HT1080 (cell line): ENCODE measurements around the gene CPE. TPM values are rescaled to one million over a fixed set of nuclear protein-coding genes. Genes with fewer than 3 reads are reported as not detected.
"Not testable (repeated sequence)": the region's sequence is repeated elsewhere in the genome, so short reads cannot be mapped to it uniquely, and the experiment has no call there.

Experiments
- DNase-seq: peaks from one replicate; pipeline ENCODE4 v3.0.0-alpha.2; 2015; ENCODE audit warnings: low read depth
- polyA plus RNA-seq, 2 experiments: library from polyadenylated mRNA; depleted of rRNA; stranded (reverse); fragments of >200 nt; gene quantifications; 2 replicates each; pipeline ENCODE4 v1.2.3, GENCODE V29; 2015
- total RNA-seq: library from RNA; depleted of rRNA; stranded (reverse); fragments of >200 nt; shearing (Covaris generic); gene quantifications from 2 replicates; pipeline ENCODE4 v1.2.3, GENCODE V29; 2014; rRNA removed

The CPE gene
- 9.3 and 11.4 TPM in 2 replicates for total RNA-seq
- 10.6 and 12.2 TPM in 2 replicates for polyA plus RNA-seq (2015; cell fraction: cytosol; rRNA removed)
- 12.7 and 13.3 TPM in 2 replicates for polyA plus RNA-seq (2015; cell fraction: nucleus; rRNA removed)

DNA sequence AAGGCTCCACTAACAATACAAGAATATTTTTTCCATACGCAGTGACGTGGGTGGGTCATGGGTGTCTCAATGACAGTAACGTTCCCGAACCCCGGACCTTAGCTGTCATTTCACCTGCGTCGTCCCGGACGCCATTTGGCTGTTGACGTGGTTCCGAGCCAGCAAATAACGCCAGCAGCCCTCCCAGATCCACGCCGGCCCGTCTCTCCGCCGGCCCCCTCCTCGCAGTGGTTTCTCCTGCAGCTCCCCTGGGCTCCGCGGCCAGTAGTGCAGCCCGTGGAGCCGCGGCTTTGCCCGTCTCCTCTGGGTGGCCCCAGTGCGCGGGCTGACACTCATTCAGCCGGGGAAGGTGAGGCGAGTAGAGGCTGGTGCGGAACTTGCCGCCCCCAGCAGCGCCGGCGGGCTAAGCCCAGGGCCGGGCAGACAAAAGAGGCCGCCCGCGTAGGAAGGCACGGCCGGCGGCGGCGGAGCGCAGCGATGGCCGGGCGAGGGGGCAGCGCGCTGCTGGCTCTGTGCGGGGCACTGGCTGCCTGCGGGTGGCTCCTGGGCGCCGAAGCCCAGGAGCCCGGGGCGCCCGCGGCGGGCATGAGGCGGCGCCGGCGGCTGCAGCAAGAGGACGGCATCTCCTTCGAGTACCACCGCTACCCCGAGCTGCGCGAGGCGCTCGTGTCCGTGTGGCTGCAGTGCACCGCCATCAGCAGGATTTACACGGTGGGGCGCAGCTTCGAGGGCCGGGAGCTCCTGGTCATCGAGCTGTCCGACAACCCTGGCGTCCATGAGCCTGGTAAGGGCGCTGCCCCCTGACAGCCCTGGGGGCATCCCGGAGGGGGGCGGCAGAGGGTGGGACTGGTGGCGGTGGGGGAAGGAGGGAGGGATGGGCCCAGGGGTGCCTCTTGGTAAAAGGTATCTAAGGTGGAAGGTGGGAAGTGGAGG, at the start of gene CPE:
CPE (plus strand) TSS at position 264 of the 933 bp plus-strand sequence; CDS start at position 478, 214 bp downstream.
- DNase-seq: peak; percentile 78

- DNase-seq: no peak
Measured at GRCh38 chr4:165330071-165330470, 48.7 kb upstream of the CPE start.

DNA sequence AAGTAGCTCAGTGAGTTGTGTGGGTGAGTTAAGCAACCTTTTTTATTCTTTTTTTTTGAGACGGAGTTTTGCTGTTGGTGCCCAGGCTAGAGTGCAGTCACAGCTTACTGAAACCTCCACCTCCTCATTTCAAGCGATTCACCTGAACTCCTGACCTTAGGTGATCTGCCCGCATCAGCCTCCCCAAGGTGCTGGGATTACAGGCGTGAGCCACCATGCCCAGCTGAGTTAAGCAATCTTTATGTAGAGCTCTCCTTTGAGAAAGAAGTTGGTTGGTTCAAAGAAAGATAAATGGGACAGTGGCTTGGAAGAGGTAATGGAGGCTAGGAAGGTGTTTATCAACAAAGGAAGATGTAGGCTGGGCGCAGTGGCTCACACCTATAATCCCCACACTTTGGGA, 48.1 kb upstream of the CPE start:
- no peak for DNase-seq

DNA sequence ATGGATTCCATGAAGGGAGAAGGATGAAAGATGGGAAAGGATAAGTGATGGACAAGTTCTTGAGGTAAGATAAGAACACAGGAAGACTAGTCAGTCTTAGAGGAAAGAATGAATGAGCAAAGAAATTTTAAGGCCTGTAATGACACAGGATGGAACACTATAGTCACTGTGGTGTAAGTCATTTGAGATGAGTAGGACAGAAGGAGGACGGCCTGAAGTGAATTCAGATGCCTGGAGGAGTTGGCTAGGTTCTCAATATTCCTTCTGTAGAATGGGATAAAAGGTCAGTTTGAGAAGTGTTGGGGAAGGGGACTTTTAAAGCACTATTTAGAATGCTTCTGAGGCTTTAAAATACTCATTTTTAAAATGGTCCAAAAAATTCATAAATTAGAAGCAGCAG, 47.4 kb upstream of the CPE start:
- DNase-seq: peak; percentile 39

DNA sequence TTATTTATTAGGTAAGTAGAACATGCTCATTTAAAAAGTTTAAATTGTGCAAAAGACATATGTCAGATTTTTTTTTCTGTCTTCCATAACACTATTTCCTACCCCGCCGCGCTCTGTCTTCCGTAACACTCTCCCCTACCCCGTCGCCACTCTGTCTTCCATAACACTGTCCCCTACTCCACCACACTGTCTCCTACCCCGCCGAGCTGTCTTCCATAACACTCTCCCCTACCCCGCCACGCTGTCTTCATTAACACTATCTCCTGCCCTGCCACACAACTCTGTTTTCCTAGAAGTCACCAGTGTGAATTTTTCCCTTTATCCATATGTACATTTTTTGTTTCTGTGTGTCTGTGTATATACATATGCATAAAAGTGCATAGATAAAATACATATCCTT, 47.0 kb upstream of the CPE start:
- no peak for DNase-seq

DNA sequence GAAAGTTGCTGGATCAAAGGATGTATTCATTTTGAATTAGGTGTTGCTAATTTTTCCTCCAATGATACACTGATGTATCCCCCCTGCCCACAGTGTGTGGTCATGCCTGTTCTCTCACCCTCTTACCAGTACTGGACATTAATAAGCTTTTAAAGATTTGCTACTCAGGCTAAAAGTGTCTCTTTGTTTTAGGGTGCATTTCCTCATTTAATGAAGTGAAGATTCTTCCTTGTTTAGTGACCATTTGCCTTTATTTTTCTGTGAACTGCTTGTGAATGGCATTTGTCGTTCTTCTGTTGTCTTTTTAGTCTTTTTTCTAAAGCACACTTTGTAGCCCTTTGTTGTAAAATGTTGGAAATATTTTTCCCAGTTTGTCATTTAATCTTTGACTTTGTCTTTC, 46.3 kb upstream of the CPE start:
- no peak for DNase-seq

GRCh38 chr4:165335163-165335703, 43.6 kb upstream of the CPE start:
- no peak for DNase-seq

- no peak for DNase-seq
Measured at GRCh38 chr4:165336743-165337142, 42.1 kb upstream of the CPE start.

GRCh38 chr4:165342340-165342739, 36.5 kb upstream of the CPE start:
- DNase-seq: not testable (repeated sequence)

DNA sequence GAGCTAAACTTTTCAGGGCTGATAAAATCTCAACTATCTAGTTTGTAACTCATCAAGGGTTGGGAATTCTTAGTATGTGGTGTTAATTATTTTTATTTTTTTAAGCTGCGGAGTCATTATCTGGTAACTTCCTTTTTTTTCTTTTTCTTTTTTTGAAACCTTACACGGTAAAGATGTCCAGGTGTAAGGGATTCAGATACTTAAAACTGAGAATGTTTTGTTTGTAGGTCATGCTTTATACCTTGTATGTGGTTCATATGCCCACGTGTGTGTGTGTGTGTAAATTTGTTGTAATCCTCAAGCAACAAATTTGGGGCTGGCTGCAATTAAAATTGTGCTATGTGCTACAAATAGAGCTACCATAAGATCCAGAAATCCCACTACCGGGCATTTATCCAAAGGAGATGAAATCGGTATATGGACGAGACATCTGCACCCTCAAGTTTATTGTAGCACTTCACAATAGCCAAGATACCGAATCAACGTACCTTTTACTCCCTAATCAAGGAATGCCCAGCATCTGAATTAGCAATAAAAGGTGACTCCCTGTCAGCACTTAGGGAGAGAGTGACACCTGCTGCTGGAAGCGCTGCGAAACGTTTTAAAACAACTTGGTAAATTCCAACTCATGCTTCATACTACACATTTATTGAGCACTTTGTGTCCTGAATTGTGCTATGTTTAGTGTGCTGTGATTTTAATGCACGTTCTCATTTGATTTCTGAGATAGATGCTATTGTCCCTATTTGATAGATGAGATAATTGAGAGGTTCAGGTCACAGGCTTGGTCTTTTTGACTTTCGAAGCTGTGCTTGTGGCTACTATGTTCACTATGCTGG, 35.2 kb upstream of the CPE start:
- no peak for DNase-seq

- DNase-seq: no peak
Measured at GRCh38 chr4:165345666-165346417, 33.0 kb upstream of the CPE start.

DNA sequence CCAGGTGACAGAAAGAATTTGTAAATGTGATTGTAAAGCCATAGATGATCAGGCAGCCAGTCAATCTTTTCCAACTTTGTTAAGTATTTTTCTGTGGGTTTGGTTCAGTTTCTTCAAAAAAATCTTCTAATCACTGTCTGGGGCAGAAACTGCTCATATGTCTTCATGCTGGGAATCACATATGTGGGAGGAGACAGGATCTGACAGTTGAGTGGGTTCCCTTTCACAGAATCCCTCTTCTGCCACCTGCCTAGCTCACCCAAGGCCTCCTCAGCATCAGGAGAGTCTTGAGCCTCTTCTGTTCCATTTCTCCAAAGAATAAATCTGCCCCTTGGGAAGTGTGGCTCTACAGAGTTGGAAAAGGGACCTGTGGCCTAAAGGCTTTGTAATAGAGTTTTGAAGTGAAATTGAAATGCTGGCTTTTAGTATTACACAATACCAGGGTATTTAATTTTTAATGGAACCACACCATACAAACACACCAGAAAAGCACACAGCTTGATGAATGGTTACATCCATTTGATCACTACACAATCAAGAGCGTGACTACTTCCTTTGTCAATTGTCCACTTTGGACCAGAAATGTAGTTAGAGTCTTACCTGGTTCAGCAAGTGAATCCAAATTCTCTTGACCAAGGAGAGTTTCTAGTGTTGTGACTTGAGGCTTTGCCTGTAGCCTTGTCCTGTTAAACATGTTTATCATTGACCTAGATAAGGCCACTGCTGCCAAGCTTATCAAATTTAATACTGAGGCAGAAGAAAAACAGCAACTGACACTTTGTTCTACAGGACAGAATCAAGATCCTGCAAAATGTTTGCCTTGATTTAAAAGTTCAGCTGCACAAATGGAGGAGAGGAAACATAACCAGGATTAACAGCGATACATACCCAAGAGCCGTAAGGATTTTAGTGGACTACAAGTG, 30.9 kb upstream of the CPE start:
- no peak for DNase-seq

GRCh38 chr4:165351359-165352130, 27.3 kb upstream of the CPE start:
- DNase-seq: peak; percentile 37

- DNase-seq: peak; percentile 53
Measured at GRCh38 chr4:165355900-165356300, 22.9 kb upstream of the CPE start.

- DNase-seq: peak; percentile 52
Measured at GRCh38 chr4:165359506-165359905, 19.3 kb upstream of the CPE start.

DNA sequence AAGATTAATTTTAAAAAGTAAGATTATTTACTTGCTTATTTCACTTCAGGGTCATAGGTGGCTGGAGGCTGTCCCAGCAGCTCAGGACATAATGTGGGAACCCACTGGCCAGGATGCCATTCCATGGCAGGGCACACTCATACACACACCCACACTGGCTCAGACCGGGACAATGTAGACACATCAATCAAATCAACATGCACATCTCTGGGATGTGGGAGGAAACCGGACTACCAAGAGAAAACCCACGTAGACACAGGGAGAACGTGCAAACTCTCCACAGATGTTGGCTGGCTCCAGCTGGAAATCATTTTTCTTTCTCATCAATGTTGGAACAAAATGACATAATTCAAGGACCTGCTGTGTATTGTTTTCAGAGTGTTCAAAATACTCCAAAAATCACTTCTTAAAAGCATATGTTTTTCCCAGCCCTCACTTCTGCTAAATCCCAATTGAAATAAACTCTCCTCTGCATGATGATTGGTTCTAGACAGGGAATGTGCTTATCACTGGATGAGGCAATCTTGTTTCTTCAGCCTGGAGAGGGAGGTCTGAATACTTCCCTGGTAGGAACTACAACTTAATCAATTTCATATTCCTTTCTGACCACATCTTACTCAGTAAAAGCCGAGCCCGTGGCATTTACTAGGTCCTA, 18.6 kb upstream of the CPE start:
- DNase-seq: no peak

GRCh38 chr4:165360985-165361670, 17.7 kb upstream of the CPE start:
- no peak for DNase-seq

DNA sequence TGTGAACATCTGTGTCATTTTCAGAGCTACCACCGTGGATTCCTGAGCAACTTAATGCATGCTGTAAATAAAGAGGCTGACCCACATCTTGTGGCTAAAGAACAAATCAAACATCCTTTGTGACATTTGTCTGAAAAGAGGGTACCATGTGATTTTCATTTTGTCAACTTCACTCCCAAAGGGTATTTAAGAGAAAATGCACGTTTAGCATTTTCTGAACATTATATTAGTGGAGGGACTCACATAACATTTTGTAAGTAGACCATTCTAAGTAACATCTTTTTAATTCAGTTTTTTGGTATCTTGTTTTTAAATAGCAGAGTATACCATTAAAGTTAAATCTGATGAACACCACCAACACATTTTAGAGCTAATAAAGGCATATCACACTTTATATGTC, 17.0 kb upstream of the CPE start:
- no peak for DNase-seq
